Muscle layer of colon (tissue), 2 donors: Measurements from ENCODE around the gene FAAP20.

ENCODE experiments used
- H3K27ac ChIP-seq: one replicate; pipeline ENCODE4 v1.7.0; 2013; ENCODE audit warnings: low read depth, mild to moderate bottlenecking, low read length, moderate library complexity
- H3K27me3 ChIP-seq, 2 donors: one replicate each; pipeline ENCODE4 v1.7.0; 2013; ENCODE audit warnings: low read length in 2 of 2, mild to moderate bottlenecking in 2 of 2; ENCODE audit not compliant: insufficient read depth in 2 of 2, control insufficient read depth in 1 of 2
- H3K36me3 ChIP-seq: one replicate; pipeline ENCODE4 v1.7.0; 2013; ENCODE audit warnings: mild to moderate bottlenecking, low read length; ENCODE audit not compliant: insufficient read depth
- H3K4me1 ChIP-seq: one replicate; pipeline ENCODE4 v1.7.0; 2013; ENCODE audit warnings: mild to moderate bottlenecking, low read length; ENCODE audit not compliant: insufficient read depth
- H3K4me3 ChIP-seq, 2 donors: one replicate each; pipeline ENCODE4 v1.7.0; 2013; ENCODE audit warnings: low read length in 2 of 2, low read depth in 1 of 2, mild to moderate bottlenecking in 1 of 2, moderate library complexity in 1 of 2
- H3K9ac ChIP-seq: one replicate; pipeline ENCODE4 v1.7.0; 2013; ENCODE audit warnings: low read length
- H3K9me3 ChIP-seq: one replicate; pipeline ENCODE4 v1.7.0; 2013; ENCODE audit warnings: mild to moderate bottlenecking, low read length
- donor health status: abdominal sarcoma.
- donor health status: Adenocarcinoma of cecum.

FAAP20 gene, protein sequence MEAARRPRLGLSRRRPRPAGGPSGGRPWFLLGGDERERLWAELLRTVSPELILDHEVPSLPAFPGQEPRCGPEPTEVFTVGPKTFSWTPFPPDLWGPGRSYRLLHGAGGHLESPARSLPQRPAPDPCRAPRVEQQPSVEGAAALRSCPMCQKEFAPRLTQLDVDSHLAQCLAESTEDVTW

DNA sequence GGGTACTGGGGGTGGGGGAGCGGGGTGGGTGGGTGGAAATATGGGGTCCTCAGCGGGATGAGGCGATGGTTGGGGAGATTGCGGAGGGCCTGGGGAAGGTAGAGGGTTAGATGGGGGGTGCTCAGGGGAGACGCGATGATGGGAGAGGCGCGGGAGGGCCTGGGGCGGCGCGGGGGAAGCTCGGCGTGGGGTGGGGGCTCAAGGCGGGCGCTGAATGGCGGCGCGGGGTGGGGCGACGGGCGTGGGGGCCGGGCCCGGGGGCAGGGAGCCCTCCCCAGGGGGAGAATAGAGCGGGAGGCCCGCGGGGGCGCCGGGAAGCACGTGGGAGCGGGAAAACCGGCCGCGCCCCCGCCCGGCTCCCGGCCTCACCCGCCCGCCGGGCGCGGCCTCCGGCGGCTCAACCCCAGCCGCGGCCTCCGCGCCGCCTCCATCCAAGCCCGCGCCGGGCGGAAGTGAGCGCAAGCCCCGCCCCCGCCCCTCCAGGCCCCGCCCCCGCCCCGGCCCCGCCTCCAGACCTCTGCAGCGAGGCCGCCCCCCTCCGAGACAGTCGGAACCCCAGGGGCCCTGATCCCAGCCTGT, at the start of gene FAAP20:
FAAP20 (minus strand) TSS at position 454 of the 579 bp plus-strand sequence; CDS start at position 431, 23 bp downstream.
- no peaks in the 10 kb centered on the region for H3K9me3 ChIP-seq
- H3K4me1 ChIP-seq = peaks cover 56% of the 10 kb centered on the region
- peak within 1 kb of the TSS; percentile 98 for H3K27ac ChIP-seq
- H3K27me3 ChIP-seq = no peaks in the 10 kb centered on the region
- no peaks in the 10 kb centered on the region for H3K36me3 ChIP-seq
- peak within 1 kb of the TSS; percentile 25 for H3K9ac ChIP-seq
- peak within 1 kb of the TSS; percentile 48 to 56 for H3K4me3 ChIP-seq

DNA sequence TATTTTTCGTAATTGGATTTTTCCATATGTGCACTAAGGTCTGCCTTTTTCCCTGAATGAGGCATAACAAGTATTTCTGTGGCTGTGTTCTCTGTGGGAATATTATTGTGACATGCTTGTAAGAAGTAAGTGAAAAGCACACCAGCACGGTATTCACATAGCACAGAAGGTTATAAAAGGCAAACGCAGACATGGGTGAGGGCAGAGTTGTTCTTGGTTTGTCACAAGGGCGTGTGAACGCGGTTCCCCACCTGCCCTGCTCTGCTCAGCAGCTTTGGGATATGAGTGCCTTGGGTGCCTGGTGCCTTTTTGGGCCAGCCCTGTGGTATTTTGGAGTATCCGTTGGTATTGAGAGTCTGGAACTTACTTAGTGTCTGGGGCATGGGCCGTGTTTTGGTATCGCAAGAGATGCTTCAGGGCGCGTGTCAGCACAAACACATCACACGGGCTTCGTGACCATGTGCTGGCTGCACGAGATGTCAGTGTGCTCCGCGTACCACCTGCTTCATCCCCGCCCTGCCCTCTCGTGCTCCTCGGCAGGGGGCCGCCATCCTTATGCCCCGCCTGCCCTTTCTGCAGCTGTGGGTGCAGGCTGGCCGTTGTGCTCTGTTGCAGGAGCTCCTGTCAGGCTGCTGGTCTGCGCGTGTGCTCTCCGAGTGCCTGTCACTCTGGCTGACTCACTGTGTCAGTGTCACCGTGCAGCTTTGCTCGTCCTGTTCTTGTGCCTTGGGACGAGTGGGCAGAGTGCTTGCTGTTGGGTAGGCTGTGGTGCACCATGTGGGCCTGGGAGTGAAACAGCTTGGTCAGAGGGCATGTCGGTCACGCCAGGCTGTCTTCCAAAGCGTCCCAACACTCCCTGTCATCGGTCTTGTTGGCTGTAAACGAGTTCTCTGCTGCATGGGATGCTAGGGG, 48.5 kb upstream of the FAAP20 start:
- H3K4me3 ChIP-seq = no peak overlapping the region
- H3K4me1 ChIP-seq = peaks cover 78% of the 10 kb centered on the region
- H3K36me3 ChIP-seq = peaks cover 9% of the 10 kb centered on the region
- no peak overlapping the region for H3K9ac ChIP-seq
- H3K27me3 ChIP-seq = no peaks in the 10 kb centered on the region
- H3K27ac ChIP-seq = no peak overlapping the region
- H3K9me3 ChIP-seq = no peaks in the 10 kb centered on the region

DNA sequence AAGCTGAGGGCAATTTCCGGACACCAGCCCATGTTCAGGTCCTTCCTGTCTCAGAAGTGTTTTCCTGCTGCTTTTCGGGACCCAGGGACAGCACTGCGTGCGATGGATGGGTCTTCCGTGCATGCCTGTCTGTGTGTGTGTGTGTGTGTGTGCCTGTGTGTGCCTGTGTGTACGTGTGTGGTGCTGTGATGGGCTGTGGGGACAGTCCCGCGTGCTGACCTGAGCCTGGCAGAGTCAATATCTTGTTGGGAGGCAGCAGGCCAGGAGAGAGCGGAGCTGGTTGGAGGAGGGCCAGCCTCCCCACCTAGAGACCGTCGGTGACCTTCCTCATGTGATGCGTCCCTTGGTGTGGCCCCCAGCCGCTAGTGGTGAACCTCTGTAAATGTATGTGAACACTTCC, 47.2 kb upstream of the FAAP20 start:
- H3K27me3 ChIP-seq = no peaks in the 10 kb centered on the region
- H3K9me3 ChIP-seq = no peaks in the 10 kb centered on the region
- no peak overlapping the region for H3K27ac ChIP-seq
- H3K9ac ChIP-seq = no peak overlapping the region
- H3K4me1 ChIP-seq = peaks cover 78% of the 10 kb centered on the region
- H3K36me3 ChIP-seq = peaks cover 9% of the 10 kb centered on the region
- no peak overlapping the region for H3K4me3 ChIP-seq

DNA sequence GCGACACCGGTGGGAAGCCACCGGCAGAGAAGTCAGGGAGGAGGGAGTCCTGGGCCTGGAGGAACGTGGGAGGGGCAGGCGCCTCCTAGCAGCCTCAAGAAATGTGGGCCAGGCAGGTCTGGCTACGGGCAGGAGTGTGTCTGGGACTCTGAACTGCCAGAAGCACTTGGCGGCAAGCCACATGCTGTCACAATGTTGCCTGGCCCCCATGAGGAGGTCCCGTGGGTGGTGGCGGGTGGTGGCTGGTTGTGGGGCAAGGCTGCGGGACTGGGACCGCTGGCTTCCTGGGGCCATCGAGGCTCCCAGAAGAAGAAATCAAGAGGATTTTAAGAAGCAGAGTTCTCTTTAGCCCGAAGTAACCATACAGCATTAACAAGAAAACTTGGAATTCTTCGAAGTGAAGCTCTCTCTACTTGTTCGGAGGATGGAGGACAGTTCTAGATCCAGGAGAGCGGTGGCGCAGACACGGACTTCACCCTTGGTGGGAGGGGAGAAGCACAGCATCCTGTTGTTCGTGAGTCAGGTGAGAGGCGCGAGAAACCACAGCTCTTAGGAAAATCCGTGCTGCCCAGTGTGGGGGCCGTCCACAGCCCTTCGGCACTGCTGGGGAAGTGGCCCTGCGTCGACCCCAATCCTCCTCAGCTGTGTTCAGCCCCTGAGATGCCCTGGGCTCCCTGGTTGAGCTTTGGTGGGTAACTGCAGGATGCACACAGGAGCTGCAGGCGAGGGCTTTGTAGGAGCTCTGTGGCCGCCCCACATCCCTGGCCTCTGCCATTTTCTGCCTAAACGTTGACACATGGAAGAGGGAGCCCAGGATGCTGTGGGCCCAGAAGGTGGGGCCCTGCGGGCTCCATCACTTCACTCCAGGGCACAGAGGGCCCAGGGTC, 45.9 kb upstream of the FAAP20 start:
- Histone ChIP-seq H3K27me3 (no peaks in the 10 kb centered on the region), H3K36me3 (peaks cover 9% of the 10 kb centered on the region), H3K27ac (peak overlapping the region; percentile 73), H3K4me3 (peak overlapping the region; percentile 24 to 30), H3K9me3 (no peaks in the 10 kb centered on the region), H3K4me1 (peaks cover 81% of the 10 kb centered on the region), H3K9ac (peak overlapping the region; percentile 27)

DNA sequence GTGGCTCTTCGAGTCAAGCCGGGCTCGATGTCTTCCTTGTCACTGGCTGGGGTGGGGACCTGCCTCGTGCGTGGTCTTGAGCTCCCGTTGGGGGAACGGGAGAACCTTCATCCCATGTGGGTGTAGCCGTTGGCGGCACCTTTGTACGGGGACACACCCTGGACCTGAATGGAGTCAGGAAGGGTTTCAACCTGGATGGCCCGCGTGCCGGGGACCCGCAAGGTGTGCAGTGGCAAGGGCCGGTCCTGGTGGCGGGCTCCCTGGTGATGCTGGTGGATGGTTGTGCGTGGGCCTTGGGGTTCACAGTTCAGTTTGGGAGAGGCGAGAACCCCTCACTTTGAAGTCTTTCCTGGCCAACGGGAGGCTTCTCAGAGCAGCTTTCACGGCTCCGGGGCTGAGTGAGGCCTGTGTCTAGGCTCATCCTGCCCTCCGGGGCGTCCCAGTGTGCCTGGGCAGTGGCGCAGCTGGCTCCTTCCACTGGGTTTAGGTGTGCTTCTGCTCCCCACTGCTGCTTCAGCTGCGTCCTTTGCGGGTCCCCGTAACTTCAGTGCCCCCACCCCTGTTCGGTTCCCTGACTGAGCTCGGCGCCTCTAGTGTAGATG, 44.9 kb upstream of the FAAP20 start:
- no peaks in the 10 kb centered on the region for H3K27me3 ChIP-seq
- peak overlapping the region; percentile 24 to 30 for H3K4me3 ChIP-seq
- H3K4me1 ChIP-seq = peaks cover 91% of the 10 kb centered on the region
- no peak overlapping the region for H3K9ac ChIP-seq
- no peaks in the 10 kb centered on the region for H3K9me3 ChIP-seq
- peak overlapping the region; percentile 9 for H3K27ac ChIP-seq
- peaks cover 9% of the 10 kb centered on the region for H3K36me3 ChIP-seq

DNA sequence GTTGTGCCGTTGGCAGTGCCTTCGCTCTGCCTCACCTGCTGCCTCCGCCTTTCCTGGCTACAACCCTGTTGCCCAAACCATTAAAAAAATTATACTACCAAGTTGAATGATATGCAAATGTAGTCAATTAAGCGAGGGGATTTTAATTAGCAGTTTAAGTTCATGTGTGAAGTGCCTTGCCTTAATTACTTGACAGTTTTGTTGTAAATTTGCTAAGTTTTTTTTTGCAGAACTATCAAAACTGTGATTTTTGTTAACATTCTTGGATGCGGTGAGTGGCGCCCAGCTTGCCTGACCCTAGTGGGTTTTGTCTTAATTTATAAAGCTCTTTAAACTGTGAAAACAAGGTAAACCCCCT, 44.4 kb upstream of the FAAP20 start:
- Histone ChIP-seq H3K27ac (peak overlapping the region; percentile 9), H3K27me3 (no peaks in the 10 kb centered on the region), H3K4me3 (no peak overlapping the region), H3K9me3 (no peaks in the 10 kb centered on the region), H3K9ac (no peak overlapping the region), H3K4me1 (peaks cover 96% of the 10 kb centered on the region), H3K36me3 (peaks cover 9% of the 10 kb centered on the region)

DNA sequence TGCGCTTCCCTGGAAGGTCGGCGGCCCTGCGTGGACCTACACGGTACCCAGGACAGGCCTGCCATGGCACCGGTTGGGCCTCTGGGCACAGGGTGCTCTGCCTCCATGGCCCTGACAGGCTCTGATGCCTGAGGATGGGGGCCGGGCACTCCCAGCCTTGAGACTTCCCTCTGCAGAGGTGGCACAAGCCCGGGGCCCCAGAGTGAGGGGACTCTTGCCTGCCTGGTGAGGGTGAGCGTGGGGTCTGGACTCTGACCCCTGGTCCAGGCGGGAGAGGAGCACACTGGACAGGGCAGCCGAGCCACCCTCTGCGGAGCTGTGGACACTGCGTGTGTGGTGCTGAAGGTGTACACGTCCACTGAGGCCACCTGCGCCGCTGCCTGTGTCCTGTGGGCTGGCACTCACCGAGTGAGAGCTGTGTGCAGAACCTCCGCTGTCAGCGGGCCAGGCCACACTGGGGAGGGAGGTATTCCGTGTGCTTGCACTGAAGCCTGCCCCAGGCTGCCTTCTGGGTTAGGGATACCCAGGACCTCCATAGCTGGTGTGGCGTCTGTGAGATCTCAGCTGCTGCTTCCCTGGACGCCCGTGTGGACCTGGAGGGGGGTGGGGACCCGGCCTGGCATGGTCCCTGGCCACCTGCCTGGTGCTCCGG, 43.9 kb upstream of the FAAP20 start:
- H3K27me3 ChIP-seq = no peaks in the 10 kb centered on the region
- H3K4me3 ChIP-seq = peak overlapping the region in 1 of 2 donors; percentile 35
- H3K36me3 ChIP-seq = peaks cover 9% of the 10 kb centered on the region
- H3K27ac ChIP-seq = peak overlapping the region; percentile 36
- no peaks in the 10 kb centered on the region for H3K9me3 ChIP-seq
- H3K9ac ChIP-seq = peak overlapping the region; percentile 27
- H3K4me1 ChIP-seq = peaks cover 100% of the 10 kb centered on the region

DNA sequence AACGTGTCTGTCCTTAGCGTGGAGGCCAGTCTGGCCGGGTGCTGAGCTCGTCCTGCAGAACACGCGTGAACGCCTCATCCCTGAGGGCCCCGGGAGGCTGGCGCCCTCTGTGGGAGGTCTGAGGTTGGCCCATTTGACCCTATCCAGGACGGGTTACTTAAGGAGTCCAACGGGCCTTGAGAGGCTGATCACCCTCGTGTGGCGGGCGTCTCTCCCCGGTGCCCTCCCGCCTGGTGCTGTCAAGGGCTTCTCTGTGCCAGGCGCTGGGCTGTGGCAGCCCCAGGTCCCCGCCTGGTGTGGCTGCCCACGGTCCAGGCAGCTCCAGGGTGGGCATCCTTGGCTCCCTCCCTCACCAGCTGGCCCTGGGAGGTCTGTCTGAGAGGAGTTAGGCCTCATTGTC, 43.2 kb upstream of the FAAP20 start:
- peaks cover 9% of the 10 kb centered on the region for H3K36me3 ChIP-seq
- peak overlapping the region; percentile 27 for H3K9ac ChIP-seq
- no peaks in the 10 kb centered on the region for H3K9me3 ChIP-seq
- H3K4me1 ChIP-seq = peaks cover 100% of the 10 kb centered on the region
- H3K4me3 ChIP-seq = peak overlapping the region in 1 of 2 donors; percentile 35
- no peaks in the 10 kb centered on the region for H3K27me3 ChIP-seq
- H3K27ac ChIP-seq = peak overlapping the region; percentile 36

DNA sequence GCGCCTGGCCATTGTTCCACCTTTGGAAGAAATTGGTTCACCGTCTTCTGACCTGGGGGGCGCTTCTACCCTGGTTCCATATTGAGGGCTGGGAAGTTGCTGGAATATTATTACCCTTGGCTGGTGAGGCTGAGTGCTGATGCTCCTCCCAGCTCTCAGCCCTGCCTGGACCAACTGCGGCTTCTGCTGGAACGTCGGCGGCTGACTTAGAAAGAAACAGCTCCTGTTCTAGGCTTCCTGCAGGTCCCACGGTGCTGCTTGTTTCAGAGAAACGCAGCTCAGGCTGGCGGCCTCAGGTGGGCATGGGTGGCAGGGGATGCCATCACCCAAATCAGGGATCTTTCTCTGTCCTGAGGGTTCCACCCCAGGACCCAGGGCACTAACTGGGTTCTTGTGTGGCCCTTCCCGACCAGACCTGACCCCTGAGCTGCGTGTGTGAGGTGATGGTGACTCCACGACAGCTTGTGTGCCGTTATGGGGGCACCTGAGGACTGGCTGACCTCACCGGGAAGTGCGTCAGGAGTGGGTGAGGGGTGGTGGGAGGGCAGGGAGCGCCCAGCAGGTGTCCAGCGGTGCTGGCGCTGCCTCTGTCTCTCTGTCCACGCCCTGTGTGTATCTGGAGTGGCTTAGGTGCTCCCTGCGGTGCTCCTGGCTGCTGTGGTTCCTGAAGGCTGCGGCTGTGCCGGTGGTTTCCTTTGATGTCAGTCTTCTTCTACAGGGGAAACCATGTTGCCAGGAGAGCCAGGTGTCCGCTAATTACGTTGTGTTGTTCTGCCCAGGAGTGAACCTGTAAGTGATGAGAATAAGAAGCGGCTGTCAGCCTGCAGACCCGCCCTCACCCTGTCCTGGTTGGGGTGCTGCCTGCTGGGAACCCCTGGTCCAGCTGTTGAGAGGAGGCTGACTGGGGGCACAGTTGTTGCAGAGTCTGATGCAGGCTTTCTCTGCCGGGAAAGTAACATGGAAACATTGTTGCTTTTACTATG, 42.4 kb upstream of the FAAP20 start:
- Histone ChIP-seq H3K4me3 (peak overlapping the region in 1 of 2 donors; percentile 35), H3K9ac (peak overlapping the region; percentile 30), H3K36me3 (peaks cover 9% of the 10 kb centered on the region), H3K27me3 (no peaks in the 10 kb centered on the region), H3K27ac (no peak overlapping the region), H3K4me1 (peaks cover 100% of the 10 kb centered on the region), H3K9me3 (no peaks in the 10 kb centered on the region)
